ENCODE measurements around the gene IGSF9B. TPM values are rescaled to one million over a fixed set of nuclear protein-coding genes. Genes with fewer than 3 reads are reported as not detected.

Gene IGSF9B
- total and polyA plus RNA-seq, 2 of the 13 experiments (the other 11 are each of a cell fraction or from before 2014, with no cell fraction given): not detected

DNA sequence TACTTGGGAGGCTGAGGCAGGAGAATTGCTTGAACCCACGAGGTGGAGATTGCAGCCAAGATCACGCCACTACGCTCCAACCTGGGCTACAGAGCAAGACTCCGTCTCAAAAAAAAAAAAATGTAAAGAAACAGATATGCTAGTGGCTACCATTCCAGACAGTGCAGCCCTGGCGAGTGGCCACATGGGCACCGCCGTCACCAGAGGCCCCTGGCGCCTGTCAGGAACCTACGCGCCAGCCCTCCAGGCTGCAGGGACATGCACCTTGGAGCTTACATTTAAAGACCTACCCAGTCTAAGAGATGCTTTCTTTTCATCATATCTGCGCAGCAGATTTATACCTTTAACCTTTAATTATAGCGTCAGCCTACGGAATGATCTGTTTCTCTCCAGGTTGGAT lies 37.2 kb upstream of the IGSF9B start (continued):
- TF ChIP-seq, protein P1, sequence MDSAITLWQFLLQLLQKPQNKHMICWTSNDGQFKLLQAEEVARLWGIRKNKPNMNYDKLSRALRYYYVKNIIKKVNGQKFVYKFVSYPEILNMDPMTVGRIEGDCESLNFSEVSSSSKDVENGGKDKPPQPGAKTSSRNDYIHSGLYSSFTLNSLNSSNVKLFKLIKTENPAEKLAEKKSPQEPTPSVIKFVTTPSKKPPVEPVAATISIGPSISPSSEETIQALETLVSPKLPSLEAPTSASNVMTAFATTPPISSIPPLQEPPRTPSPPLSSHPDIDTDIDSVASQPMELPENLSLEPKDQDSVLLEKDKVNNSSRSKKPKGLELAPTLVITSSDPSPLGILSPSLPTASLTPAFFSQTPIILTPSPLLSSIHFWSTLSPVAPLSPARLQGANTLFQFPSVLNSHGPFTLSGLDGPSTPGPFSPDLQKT (CRISPR knock-in tag; IDR thresholded peaks at IDR 0.05; ENCODE audit: borderline replicate concordance): no peak
- TF ChIP-seq SUZ12 (IDR thresholded peaks at IDR 0.05; ENCODE audit: low read depth, low read length) (no peak), SIN3A (IDR thresholded peaks at IDR 0.05; ENCODE audit: borderline replicate concordance, low read depth, low read length) (no peak), CREB3 (CRISPR knock-in tag; IDR thresholded peaks at IDR 0.05) (no peak), RFXAP (CRISPR knock-in tag; IDR thresholded peaks at IDR 0.05; ENCODE audit: borderline replicate concordance) (no peak)

DNA sequence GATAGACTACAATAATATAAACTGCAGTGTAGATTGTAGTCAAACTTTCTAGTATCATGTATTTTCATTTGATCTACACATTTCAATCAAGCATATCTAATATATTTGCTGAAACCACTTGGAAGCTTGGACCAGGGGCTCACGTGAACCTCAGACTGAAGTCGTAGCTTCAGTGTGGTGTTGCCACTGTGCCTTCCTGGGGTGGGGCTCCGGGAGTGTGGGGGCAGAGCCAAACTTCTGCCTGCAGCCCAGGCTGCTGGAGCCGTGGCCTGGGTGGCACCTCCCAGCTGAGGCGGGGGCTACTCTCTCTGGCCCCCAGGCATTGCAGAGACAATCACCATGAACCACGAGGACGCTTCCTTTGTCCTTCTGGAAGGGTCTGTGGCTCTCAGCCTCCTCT lies 36.3 kb upstream of the IGSF9B start:
- intact Hi-C loops (cut with micrococcal nuclease; ENCODE audit: unreplicated experiment) (no loop called here), in situ Hi-C loops (cut with HindIII; ENCODE audit: extremely low pct_ligation_motif_present, low pct_unique_long_range_greater_than_20kb) (no loop called here)
- no peak overlapping the region for H2AFZ ChIP-seq (ENCODE audit: low read length)
- no peaks in the 10 kb centered on the region for H3K9me3 ChIP-seq (ENCODE audit: low read length)
- no peaks in the 10 kb centered on the region for H3K79me2 ChIP-seq (ENCODE audit: insufficient read depth, low read length)
- FAIRE-seq: no peak
- no peaks in the 10 kb centered on the region for H3K36me3 ChIP-seq (replicated peaks in 1 of 2; ENCODE audit: control insufficient read depth in 1 of 2, insufficient read depth in 2 of 2, low read length in 2 of 2)
- ChIA-PET POLR2A (no interaction called here), CTCF (ENCODE audit: low intra/inter-chr PET ratio, low total read pairs) (no interaction called here)
- TF ChIP-seq CCAR2 (optimal IDR thresholded peaks at IDR 0.05; ENCODE audit: low read depth, low read length): no peak
- TF ChIP-seq ZNF746 (CRISPR knock-in tag; IDR thresholded peaks at IDR 0.05): no peak
- TF ChIP-seq ZNF180 (CRISPR knock-in tag; IDR thresholded peaks at IDR 0.05; ENCODE audit: borderline replicate concordance, low read depth): no peak
- TF ChIP-seq, protein P2, sequence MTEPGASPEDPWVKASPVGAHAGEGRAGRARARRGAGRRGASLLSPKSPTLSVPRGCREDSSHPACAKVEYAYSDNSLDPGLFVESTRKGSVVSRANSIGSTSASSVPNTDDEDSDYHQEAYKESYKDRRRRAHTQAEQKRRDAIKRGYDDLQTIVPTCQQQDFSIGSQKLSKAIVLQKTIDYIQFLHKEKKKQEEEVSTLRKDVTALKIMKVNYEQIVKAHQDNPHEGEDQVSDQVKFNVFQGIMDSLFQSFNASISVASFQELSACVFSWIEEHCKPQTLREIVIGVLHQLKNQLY (CRISPR knock-in tag; IDR thresholded peaks at IDR 0.05): no peak
- TF ChIP-seq ZNF343 (CRISPR knock-in tag; IDR thresholded peaks at IDR 0.05): no peak
- no peak for DNase-seq (ENCODE audit: low spot score)
- no peak overlapping the region for H3K4me2 ChIP-seq (ENCODE audit: low read depth, low read length)
- H3K27me3 ChIP-seq (ENCODE audit: control insufficient read depth in 1 of 2, insufficient read depth in 2 of 2, low read length in 2 of 2): peaks cover 7 to 54% of the 10 kb centered on the region in 2 experiments
- no TSS peak for BruUV-seq (replicated peaks)
- 10% methylated on average over 3 of the region's 7 CpGs for WGBS (ENCODE audit: low lambda C conversion rate)
- H3K4me1 ChIP-seq (ENCODE audit: insufficient read depth, low read length): no peaks in the 10 kb centered on the region
- no peaks in the 10 kb centered on the region for H4K20me1 ChIP-seq (ENCODE audit: insufficient read depth, low read length)
- H3K4me3 ChIP-seq (replicated peaks in 1 of 3; ENCODE audit: insufficient read depth in 1 of 3, low read depth in 2 of 3, low read length in 3 of 3): no peak overlapping the region
- H3K27ac ChIP-seq (ENCODE audit: extremely low read length, insufficient read depth, low read length): no peak overlapping the region
- no peak for ATAC-seq
- no peak overlapping the region for H3K9ac ChIP-seq (ENCODE audit: insufficient read depth, low read depth, low read length)
